ENCODE data around the gene GPT2.
A peak's percentile ranks its signal among the peaks of the same experiment; 100 is the strongest.

GPT2 gene

DNA sequence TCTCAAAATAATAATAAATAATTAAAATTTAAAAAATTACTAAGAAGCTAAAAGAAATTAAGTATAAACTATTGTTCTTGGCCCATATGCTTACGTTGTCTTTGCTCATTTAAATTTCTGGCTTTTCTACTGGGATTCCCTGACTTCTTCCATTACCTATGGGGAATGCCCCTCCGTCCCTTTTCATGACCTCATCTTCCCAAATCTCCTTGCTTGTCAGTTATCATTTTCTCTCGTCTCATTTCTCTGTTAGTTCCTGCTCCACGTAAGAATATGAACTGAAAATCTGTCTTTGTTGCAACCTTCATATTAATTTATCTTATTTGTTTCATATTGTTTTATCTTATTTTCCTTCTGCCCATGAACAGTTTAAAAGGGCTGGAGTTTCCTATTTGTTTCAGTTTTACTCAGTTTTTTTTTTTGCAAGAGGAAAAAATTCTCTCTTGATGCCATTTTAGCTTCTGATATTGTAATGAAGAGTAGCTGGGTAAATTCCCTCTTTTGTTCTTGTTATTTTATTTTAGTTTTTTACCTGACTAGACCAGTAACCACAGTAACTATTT lies 91.8 kb downstream of the GPT2 start:
- in situ Hi-C loops (cut with HindIII; ENCODE audit: low pct_unique_long_range_greater_than_20kb, low sequenced_read_pairs): no loop called here
- no peak for TF ChIP-seq JUND (IDR thresholded peaks at IDR 0.05; ENCODE audit: low read depth)
- no peak for DNase-seq (ENCODE audit: low read depth in 1 of 2, low spot score in 1 of 2)

DNA sequence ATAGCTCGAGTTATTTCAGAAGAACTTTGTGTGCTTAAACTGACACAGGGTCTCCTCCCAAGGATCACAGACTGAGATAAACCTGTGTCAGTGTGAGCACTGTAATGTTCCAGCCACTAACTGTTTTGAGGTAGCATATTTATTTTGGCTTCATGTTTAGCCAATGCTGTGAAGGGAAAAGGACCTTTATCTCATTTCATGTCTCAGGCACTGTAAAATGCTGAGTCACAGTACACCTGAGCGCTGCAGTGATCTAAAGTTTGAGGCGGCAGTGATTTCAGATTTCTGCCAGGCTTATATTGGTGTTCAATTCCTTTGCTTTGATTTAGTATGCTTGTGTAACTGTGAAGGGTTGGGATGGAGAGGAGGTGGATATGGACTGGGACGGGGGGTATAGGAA lies 92.4 kb downstream of the GPT2 start:
- in situ Hi-C loops (cut with HindIII; ENCODE audit: low pct_unique_long_range_greater_than_20kb, low sequenced_read_pairs): no loop called here
- no peak for TF ChIP-seq JUND (IDR thresholded peaks at IDR 0.05; ENCODE audit: low read depth)
- peak in 1 of 2 experiments; percentile 54 for DNase-seq (ENCODE audit: low read depth in 1 of 2, low spot score in 1 of 2)
